ENCODE results near the gene HMGB4.

Gene HMGB4

DNA sequence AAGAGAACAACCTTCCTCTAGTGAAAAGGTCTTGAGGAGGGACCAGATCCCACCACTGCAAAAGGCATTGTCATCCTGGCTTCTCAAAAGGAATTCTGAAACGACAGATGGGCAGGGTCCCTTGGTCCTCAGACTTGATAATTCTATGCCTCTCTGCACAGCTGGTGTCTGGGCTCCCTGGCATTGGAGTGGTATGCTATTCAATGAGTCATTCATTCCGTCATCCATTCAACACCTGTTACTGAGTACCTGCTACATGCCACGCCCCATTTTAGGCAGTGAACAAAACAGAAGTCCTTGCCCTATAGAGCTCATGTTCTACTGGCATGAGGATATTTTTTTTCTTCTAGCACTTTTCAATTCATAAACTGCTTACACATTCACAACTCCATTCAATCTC lies 45.8 kb upstream of the HMGB4 start:
- DNase-seq (ENCODE audit: low read depth in 1 of 2, low spot score in 1 of 2), result no peak
- no peak for TF ChIP-seq POLR2AphosphoS5 (IDR thresholded peaks at IDR 0.05; ENCODE audit: low read depth)
- TF ChIP-seq, protein P1, sequence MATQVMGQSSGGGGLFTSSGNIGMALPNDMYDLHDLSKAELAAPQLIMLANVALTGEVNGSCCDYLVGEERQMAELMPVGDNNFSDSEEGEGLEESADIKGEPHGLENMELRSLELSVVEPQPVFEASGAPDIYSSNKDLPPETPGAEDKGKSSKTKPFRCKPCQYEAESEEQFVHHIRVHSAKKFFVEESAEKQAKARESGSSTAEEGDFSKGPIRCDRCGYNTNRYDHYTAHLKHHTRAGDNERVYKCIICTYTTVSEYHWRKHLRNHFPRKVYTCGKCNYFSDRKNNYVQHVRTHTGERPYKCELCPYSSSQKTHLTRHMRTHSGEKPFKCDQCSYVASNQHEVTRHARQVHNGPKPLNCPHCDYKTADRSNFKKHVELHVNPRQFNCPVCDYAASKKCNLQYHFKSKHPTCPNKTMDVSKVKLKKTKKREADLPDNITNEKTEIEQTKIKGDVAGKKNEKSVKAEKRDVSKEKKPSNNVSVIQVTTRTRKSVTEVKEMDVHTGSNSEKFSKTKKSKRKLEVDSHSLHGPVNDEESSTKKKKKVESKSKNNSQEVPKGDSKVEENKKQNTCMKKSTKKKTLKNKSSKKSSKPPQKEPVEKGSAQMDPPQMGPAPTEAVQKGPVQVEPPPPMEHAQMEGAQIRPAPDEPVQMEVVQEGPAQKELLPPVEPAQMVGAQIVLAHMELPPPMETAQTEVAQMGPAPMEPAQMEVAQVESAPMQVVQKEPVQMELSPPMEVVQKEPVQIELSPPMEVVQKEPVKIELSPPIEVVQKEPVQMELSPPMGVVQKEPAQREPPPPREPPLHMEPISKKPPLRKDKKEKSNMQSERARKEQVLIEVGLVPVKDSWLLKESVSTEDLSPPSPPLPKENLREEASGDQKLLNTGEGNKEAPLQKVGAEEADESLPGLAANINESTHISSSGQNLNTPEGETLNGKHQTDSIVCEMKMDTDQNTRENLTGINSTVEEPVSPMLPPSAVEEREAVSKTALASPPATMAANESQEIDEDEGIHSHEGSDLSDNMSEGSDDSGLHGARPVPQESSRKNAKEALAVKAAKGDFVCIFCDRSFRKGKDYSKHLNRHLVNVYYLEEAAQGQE (IDR thresholded peaks at IDR 0.05; ENCODE audit: insufficient replicate concordance, low read depth), result no peak
- TF ChIP-seq SPI1 (IDR thresholded peaks at IDR 0.05; ENCODE audit: borderline replicate concordance, low read depth), result no peak
- TF ChIP-seq, protein P2, sequence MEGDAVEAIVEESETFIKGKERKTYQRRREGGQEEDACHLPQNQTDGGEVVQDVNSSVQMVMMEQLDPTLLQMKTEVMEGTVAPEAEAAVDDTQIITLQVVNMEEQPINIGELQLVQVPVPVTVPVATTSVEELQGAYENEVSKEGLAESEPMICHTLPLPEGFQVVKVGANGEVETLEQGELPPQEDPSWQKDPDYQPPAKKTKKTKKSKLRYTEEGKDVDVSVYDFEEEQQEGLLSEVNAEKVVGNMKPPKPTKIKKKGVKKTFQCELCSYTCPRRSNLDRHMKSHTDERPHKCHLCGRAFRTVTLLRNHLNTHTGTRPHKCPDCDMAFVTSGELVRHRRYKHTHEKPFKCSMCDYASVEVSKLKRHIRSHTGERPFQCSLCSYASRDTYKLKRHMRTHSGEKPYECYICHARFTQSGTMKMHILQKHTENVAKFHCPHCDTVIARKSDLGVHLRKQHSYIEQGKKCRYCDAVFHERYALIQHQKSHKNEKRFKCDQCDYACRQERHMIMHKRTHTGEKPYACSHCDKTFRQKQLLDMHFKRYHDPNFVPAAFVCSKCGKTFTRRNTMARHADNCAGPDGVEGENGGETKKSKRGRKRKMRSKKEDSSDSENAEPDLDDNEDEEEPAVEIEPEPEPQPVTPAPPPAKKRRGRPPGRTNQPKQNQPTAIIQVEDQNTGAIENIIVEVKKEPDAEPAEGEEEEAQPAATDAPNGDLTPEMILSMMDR (IDR thresholded peaks at IDR 0.05; ENCODE audit: insufficient read depth, low read length), result no peak
- no peak for TF ChIP-seq GABPA (IDR thresholded peaks at IDR 0.05; ENCODE audit: low read depth)
- H3K4me3 ChIP-seq (replicated peaks; ENCODE audit: insufficient read depth, low read length), result no peak overlapping the region
- no peak overlapping the region for H3K27ac ChIP-seq (replicated peaks)
- H3K27me3 ChIP-seq (ENCODE audit: insufficient read depth, poor library complexity, severe bottlenecking), result peaks cover 6% of the 10 kb centered on the region

DNA sequence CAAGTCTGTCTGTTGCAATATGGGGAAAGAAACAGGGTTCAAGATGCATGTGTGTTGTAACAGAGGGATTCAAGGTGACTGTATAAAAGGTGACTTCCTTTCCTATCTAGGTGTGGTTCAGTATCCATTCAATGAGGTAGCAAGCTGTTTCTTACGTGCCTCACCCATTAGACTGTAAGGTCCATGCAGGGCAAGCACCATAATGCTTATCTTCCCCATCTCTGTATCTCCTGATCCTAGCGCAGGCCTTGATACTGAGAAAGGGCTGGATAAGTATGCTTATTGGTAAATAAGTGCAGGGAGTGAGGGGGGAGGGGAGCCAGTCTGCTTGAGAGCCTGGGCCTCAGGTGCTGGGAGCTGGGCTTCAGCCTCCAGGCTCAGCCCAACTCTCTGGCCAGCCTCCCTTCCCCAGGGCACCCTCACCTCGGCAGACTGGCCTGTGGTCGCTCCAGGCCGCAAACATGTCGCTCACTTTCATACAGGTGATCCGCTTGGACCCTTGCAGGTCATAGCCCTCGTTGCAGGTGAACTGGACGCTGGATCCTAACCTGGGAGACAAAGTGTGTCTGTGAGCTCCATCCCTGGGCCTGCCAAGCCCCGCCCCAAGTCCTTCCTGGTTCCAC lies 44.5 kb upstream of the HMGB4 start:
- no peak overlapping the region for H3K4me3 ChIP-seq (replicated peaks; ENCODE audit: insufficient read depth, low read length)
- no peak for DNase-seq (ENCODE audit: low read depth in 1 of 2, low spot score in 1 of 2)
- no peak overlapping the region for H3K27ac ChIP-seq (replicated peaks)
- TF ChIP-seq SPI1 (IDR thresholded peaks at IDR 0.05; ENCODE audit: borderline replicate concordance, low read depth) (no peak), GABPA (IDR thresholded peaks at IDR 0.05; ENCODE audit: low read depth) (no peak), POLR2AphosphoS5 (IDR thresholded peaks at IDR 0.05; ENCODE audit: low read depth) (no peak)
- TF ChIP-seq, protein P2 (IDR thresholded peaks at IDR 0.05; ENCODE audit: insufficient read depth, low read length), result no peak
- TF ChIP-seq, protein P1 (IDR thresholded peaks at IDR 0.05; ENCODE audit: insufficient replicate concordance, low read depth), result no peak
- peaks cover 6% of the 10 kb centered on the region for H3K27me3 ChIP-seq (ENCODE audit: insufficient read depth, poor library complexity, severe bottlenecking)

DNA sequence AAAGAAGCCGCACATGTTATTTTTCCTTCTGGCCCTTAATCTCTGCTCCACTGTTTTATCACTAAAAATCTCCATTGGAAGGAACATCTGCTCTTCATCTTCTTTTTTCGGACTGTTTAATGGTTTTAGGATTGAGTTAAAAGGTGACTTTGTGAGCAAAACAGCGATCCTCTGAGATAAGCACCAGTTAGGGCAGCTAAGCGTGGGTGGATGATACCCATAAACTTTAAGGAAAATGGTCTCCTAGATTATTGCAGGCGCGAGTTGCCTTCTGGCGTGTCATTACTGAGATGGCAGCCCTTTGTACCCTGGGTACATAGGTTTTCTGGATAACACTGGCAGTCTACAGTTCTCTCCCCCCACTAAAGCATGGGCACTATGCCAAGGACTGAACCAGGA lies 44.0 kb upstream of the HMGB4 start:
- no peak overlapping the region for H3K4me3 ChIP-seq (replicated peaks; ENCODE audit: insufficient read depth, low read length)
- DNase-seq (ENCODE audit: low read depth in 1 of 2, low spot score in 1 of 2), result no peak
- H3K27ac ChIP-seq (replicated peaks), result no peak overlapping the region
- peaks cover 6% of the 10 kb centered on the region for H3K27me3 ChIP-seq (ENCODE audit: insufficient read depth, poor library complexity, severe bottlenecking)
- TF ChIP-seq, protein P1 (IDR thresholded peaks at IDR 0.05; ENCODE audit: insufficient replicate concordance, low read depth), result no peak
- TF ChIP-seq POLR2AphosphoS5 (IDR thresholded peaks at IDR 0.05; ENCODE audit: low read depth), result no peak
- TF ChIP-seq, protein P2 (IDR thresholded peaks at IDR 0.05; ENCODE audit: insufficient read depth, low read length), result no peak
- no peak for TF ChIP-seq SPI1 (IDR thresholded peaks at IDR 0.05; ENCODE audit: borderline replicate concordance, low read depth)
- no peak for TF ChIP-seq GABPA (IDR thresholded peaks at IDR 0.05; ENCODE audit: low read depth)
